Pancreas (tissue), 10 donors: ENCODE data around the gene OBSL1. TPM values are rescaled to one million over a fixed set of nuclear protein-coding genes. Genes with fewer than 3 reads are reported as not detected.

ENCODE experiments used
- ATAC-seq, 4 donors: fragments of 200-7000 bp; cut with Tn5 transposase; one replicate each; pipeline versions ENCODE4 v1.8.0 to v1.9.1; 2020; ENCODE audit warnings: mild to moderate bottlenecking in 4 of 4, moderate library complexity in 4 of 4
- DNase-seq, 6 donors: peaks; one replicate each; pipeline ENCODE4 v3.0.0-alpha.2; 2020
- FAIRE-seq: peaks from 2 replicates; lab custom pipeline; 2012; peaks lifted over from hg19 to GRCh38; lab: Jason Lieb, UNC
- H3K27ac ChIP-seq, 4 donors: fragments of 200-600 bp; sonication (generic); 1 replicate in 3 of 4; 2 replicates in 1 of 4; pipeline versions ENCODE4 v1.5.0 to v1.8.0; 2020
- H3K27me3 ChIP-seq, 4 donors: fragments of 200-600 bp; one replicate each; pipeline ENCODE4 v1.8.0; 2021
- H3K36me3 ChIP-seq, 3 donors: fragments of 200-600 bp; sonication (generic) in 1 of 3; one replicate each; pipeline versions ENCODE4 v1.5.0 to v1.8.0; 2020 to 2021
- H3K4me1 ChIP-seq, 3 donors: fragments of 200-600 bp; one replicate each; pipeline ENCODE4 v1.8.0; 2021
- H3K4me3 ChIP-seq, 4 donors: fragments of 200-600 bp; sonication (generic) in 2 of 4; one replicate each; pipeline versions ENCODE4 v1.5.0 to v1.8.0; 2020 to 2021
- H3K9me3 ChIP-seq, 4 donors: fragments of 200-600 bp; one replicate each; pipeline ENCODE4 v1.8.0; 2021
- WGBS, 2 donors: extraction: QIAGEN DNeasy Blood & Tissue Kit; methylation state at CpG; one replicate each; pipeline ENCODE4 v1.1.7; 2013; 5-methylcytosine and 5-hydroxymethylcytosine counted together
- intact Hi-C, 3 donors: fragments of 100-400 bp; cut with DNase I; formaldehyde crosslinking; loops; one replicate each; pipeline versions ENCODE4 v1.11.1 to v1.14.2; 2022
- polyA plus RNA-seq, 2 donors: library from polyadenylated mRNA; stranded (reverse); fragments of 200-250 nt; gene quantifications; one replicate each; pipeline ENCODE4 v1.2.3, GENCODE V29; 2013
- total RNA-seq, 6 donors: library from RNA; stranded (reverse); fragmentation: NEBNext Ultra II Directional in 4 of 6; extraction: Animal tissue kit (Norgen Biotek cat#: 25700) in 4 of 6; gene quantifications; one replicate each; pipeline versions ENCODE4 v1.2.1 to v1.2.4, GENCODE V29; 2021 to 2023
- TF ChIP-seq, protein P1 (sequence below), 4 donors: fragments of 200-600 bp; sonication (generic) in 3 of 4; IDR thresholded peaks; one replicate each; pipeline versions ENCODE4 v1.5.0 to v1.8.0; 2021; ENCODE audit warnings: antibody characterized with exemption in 4 of 4
- donor health status: healthy with polysubstance abuse.
- donor health status: DM: no; HTN: no; CAD: no; lungs with moderate emphysema.
- donor health status: DM: no; HTN: no; CAD: no.
- donor health status: control.
- donor health status: control.
- donor health status: Bipolar disorder and iron deficiency.
- donor health status: DM: yes; HTN: yes; CAD: no.
- donor health status: DM: no; HTN: no; CAD: no.
- donor health status: DM: no; HTN: no; CAD: no.
- donor health status: DM: yes; HTN: yes; CAD: no.

Gene OBSL1
- total RNA-seq = 10 to 100 TPM; 54.7 to 94.5 (median 68.2) TPM
- 100 to 1,000 TPM; 270 to 332 TPM for polyA plus RNA-seq

DNA sequence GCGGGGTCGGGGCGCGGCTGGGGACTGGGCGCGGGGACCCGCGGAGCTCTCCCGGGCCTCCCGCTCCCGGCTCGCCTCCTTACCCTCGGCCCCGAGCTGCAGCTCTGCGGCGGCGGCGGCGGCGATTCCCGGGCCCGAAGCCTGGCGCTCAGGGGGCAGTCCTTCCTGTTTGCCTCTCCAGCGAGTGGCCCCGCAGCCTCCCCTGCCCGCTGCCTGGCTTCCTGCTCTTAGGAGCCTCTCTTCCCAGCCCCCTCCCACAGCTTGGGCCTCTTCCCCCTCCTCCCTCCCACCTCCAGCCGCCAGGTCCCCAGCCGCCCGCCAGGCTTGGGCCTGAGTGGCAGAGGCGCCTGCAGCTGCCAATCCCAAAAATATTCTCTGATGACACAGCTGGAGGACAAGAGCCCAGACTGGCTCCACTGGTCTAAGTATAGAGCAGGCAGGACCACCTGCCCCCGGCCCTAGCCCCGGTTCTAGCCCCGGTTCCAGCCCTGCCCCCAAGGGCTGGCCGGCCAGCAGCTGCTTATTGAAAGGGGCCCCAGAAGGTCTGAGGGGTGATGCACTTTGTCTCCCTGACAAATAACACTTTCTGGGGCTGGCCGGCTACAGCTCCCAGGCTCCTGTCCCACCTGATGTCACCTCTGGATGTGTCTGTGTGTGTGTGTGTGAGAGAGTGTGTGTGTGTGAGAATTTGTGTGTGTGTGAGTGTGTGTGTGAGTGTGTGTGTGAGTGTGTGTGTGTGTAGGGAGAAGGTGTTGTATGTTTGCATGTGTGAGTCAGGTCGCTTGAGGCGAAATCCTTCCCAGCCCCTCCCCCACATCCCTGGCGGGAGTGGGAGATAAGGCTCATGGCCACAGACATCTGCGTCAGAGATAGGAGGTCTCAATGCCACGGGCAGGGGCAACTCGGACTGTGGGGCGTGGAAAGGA lies at the start of gene OBSL1:
OBSL1 (minus strand) TSS at position 229 of the 926 bp plus-strand sequence. CDS start 307 bp downstream, outside the sequence.
- peak; percentile 76 to 83 (median 81) for ATAC-seq
- no peak for FAIRE-seq
- 2 to 4% methylated on average over 18 to 42 of the region's 42 CpGs for WGBS, 2 donors
- TF ChIP-seq, protein P1, sequence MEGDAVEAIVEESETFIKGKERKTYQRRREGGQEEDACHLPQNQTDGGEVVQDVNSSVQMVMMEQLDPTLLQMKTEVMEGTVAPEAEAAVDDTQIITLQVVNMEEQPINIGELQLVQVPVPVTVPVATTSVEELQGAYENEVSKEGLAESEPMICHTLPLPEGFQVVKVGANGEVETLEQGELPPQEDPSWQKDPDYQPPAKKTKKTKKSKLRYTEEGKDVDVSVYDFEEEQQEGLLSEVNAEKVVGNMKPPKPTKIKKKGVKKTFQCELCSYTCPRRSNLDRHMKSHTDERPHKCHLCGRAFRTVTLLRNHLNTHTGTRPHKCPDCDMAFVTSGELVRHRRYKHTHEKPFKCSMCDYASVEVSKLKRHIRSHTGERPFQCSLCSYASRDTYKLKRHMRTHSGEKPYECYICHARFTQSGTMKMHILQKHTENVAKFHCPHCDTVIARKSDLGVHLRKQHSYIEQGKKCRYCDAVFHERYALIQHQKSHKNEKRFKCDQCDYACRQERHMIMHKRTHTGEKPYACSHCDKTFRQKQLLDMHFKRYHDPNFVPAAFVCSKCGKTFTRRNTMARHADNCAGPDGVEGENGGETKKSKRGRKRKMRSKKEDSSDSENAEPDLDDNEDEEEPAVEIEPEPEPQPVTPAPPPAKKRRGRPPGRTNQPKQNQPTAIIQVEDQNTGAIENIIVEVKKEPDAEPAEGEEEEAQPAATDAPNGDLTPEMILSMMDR (IDR thresholded peaks at IDR 0.05) = no peak
- peak within 1 kb of the TSS; percentile 79 to 83 (median 81) for H3K27ac ChIP-seq
- DNase-seq = peak; percentile 86 to 94 (median 93)
- no peaks in the 10 kb centered on the region for H3K9me3 ChIP-seq
- intact Hi-C loops = no loop called here
- H3K4me1 ChIP-seq = peaks cover 4 to 10% (median 8%) of the 10 kb centered on the region in 3 donors
- H3K4me3 ChIP-seq = peak within 1 kb of the TSS; percentile 63 to 96 (median 82)
- peaks cover 0 to 9% (median 0%) of the 10 kb centered on the region in 3 donors for H3K36me3 ChIP-seq
- no peaks in the 10 kb centered on the region for H3K27me3 ChIP-seq

- no peaks in the 10 kb centered on the region for H3K36me3 ChIP-seq
- WGBS, 2 donors = 87 to 89% methylated on average over 6 of the region's 6 CpGs
- no peak for FAIRE-seq
Observed at GRCh38 chr2:219620546-219620945, 49.2 kb upstream of the OBSL1 start.

DNA sequence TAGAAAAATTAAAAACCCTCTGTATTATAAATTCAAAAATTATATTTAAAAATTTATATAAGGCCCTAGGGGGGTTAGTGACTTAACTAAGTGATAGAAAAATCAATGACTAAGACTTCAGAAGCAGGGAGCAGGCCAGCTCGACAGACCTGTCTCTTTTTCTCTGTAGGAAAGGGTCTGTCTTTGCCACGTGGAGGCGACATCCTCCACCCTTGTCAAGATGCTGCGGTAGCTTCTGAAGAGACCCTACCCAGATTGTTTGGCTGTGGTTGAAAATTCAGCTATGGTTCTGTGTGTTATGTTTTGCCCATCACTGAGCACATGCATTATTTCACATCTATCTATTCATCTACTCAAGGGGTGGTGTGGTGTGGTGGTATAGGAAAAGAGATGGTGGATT lies 47.9 kb upstream of the OBSL1 start:
- 66 to 73% methylated on average over 4 of the region's 4 CpGs for WGBS, 2 donors
- ATAC-seq (no peak), DNase-seq (no peak), FAIRE-seq (no peak)
- Histone ChIP-seq H3K36me3 (peaks cover 0 to 9% (median 0%) of the 10 kb centered on the region in 3 donors), H3K9me3 (no peaks in the 10 kb centered on the region), H3K27ac (no peak overlapping the region), H3K4me1 (no peaks in the 10 kb centered on the region), H3K4me3 (no peak overlapping the region), H3K27me3 (no peaks in the 10 kb centered on the region)
- TF ChIP-seq, protein P1 (IDR thresholded peaks at IDR 0.05) = no peak
- intact Hi-C loops = no loop called here

More at GRCh38 chr2:219620546-219620945, 49.2 kb upstream of the OBSL1 start:
- TF ChIP-seq, protein P1 (IDR thresholded peaks at IDR 0.05) = no peak
- no peak for ATAC-seq
- Histone ChIP-seq H3K9me3 (no peaks in the 10 kb centered on the region), H3K27ac (no peak overlapping the region), H3K4me1 (no peaks in the 10 kb centered on the region), H3K4me3 (no peak overlapping the region), H3K27me3 (no peaks in the 10 kb centered on the region)
- no peak for DNase-seq
- intact Hi-C loops = no loop called here

- ATAC-seq (peak in 2 of 4 donors; percentile 64 to 71), FAIRE-seq (no peak), DNase-seq (no peak)
- Histone ChIP-seq H3K27me3 (no peaks in the 10 kb centered on the region), H3K9me3 (no peaks in the 10 kb centered on the region), H3K4me3 (no peak overlapping the region), H3K36me3 (peaks cover 0 to 11% (median 0%) of the 10 kb centered on the region in 3 donors), H3K27ac (no peak overlapping the region), H3K4me1 (no peaks in the 10 kb centered on the region)
- TF ChIP-seq, protein P1 (IDR thresholded peaks at IDR 0.05) = no peak
- WGBS, 2 donors = 43 to 46% methylated on average over 3 of the region's 3 CpGs
- intact Hi-C loops = no loop called here
Observed at GRCh38 chr2:219618733-219619122, 47.4 kb upstream of the OBSL1 start.
